Body of pancreas (tissue), 4 donors: ENCODE data around the gene DNAAF1. TPM values are rescaled to one million over a fixed set of nuclear protein-coding genes. Genes with fewer than 3 reads are reported as not detected.

Source experiments
- ATAC-seq: fragments of 150-250 bp; one replicate; pipeline ENCODE4 v1.9.1; 2016
- DNase-seq, 4 donors: peaks; one replicate each; pipeline ENCODE4 v3.0.0-alpha.2; 2019
- H3K27ac ChIP-seq, 4 donors: fragments of 200-600 bp; sonication (generic); 1 replicate in 3 of 4; 2 replicates in 1 of 4; pipeline versions ENCODE4 v1.5.1 to v1.6.1; 2016 to 2019; ENCODE audit warnings: mild to moderate bottlenecking in 1 of 4, mixed read lengths in 1 of 4, moderate library complexity in 1 of 4
- H3K27me3 ChIP-seq, 2 donors: fragments of 200-600 bp; sonication (generic); one replicate each; pipeline ENCODE4 v1.6.0; 2016; ENCODE audit warnings: mild to moderate bottlenecking in 1 of 2
- H3K36me3 ChIP-seq, 2 donors: fragments of 200-600 bp; sonication (generic); replicated peaks in 1 of 2; 2 replicates each; pipeline ENCODE4 v1.5.1; 2016; ENCODE audit warnings: low read depth in 2 of 2; ENCODE audit not compliant: insufficient read depth in 1 of 2
- H3K4me1 ChIP-seq: fragments of 200-600 bp; sonication (generic); one replicate; pipeline ENCODE4 v1.6.0; 2016
- H3K4me3 ChIP-seq, 2 donors: fragments of 200-600 bp; sonication (generic); 1 replicate in 1 of 2; 2 replicates in 1 of 2; pipeline ENCODE4 v1.5.1; 2016 to 2019
- H3K9me3 ChIP-seq, 3 donors: fragments of 200-600 bp; sonication (generic); 1 replicate in 2 of 3; 2 replicates in 1 of 3; pipeline ENCODE4 v1.5.1; 2016
- CTCF ChIP-seq, 7 experiments: fragments of 450-650 bp in 4 of 7; fragments of 200-600 bp in 3 of 7; sonication (generic) in 3 of 7; IDR thresholded peaks; one replicate each; pipeline ENCODE4 v1.5.1; 2016 to 2019; ENCODE audit warnings: antibody characterized with exemption in 7 of 7
- POLR2A ChIP-seq, 3 donors: fragments of 450-650 bp; IDR thresholded peaks; one replicate each; pipeline ENCODE4 v1.6.1; 2016; ENCODE audit warnings: antibody characterized with exemption in 3 of 3, mild to moderate bottlenecking in 2 of 3
- WGBS, 2 donors: methylation state at CpG; one replicate each; pipeline ENCODE4 v1.1.5; 2017; 5-methylcytosine and 5-hydroxymethylcytosine counted together
- intact Hi-C: fragments of 100-400 bp; cut with DNase I; formaldehyde crosslinking; loops from one replicate; pipeline ENCODE4 v1.15.1; 2023
- total RNA-seq, 2 donors: library from RNA; depleted of rRNA; stranded (reverse); fragments of >200 nt; gene quantifications; one replicate each; pipeline ENCODE4 v1.1.0, GENCODE V29; 2016

DNAAF1 gene
- total RNA-seq, 2 donors from 2014 or later: 0.99 to 1.3 TPM

- intact Hi-C loops: no loop called here
- H3K27me3 ChIP-seq: no peaks in the 10 kb centered on the region
- H3K4me1 ChIP-seq: no peaks in the 10 kb centered on the region
- no peak overlapping the region for H3K27ac ChIP-seq
- no peak for DNase-seq
- no peak for TF ChIP-seq CTCF (IDR thresholded peaks at IDR 0.05)
- TF ChIP-seq POLR2A (IDR thresholded peaks at IDR 0.05): no peak
- 83 to 86% methylated on average over 7 of the region's 7 CpGs for WGBS, 2 donors
- no peak for ATAC-seq
- H3K36me3 ChIP-seq: peaks cover 0 to 1% of the 10 kb centered on the region in 2 donors
- no peak overlapping the region for H3K4me3 ChIP-seq
- no peaks in the 10 kb centered on the region for H3K9me3 ChIP-seq
Observed at GRCh38 chr16:84132527-84133285, 12.4 kb upstream of the DNAAF1 start.

- H3K4me3 ChIP-seq: no peak overlapping the region
Observed at GRCh38 chr16:84136331-84137125, 8.6 kb upstream of the DNAAF1 start.

GRCh38 chr16:84137287-84137686 is 7.8 kb upstream of the DNAAF1 start:
- H3K27ac ChIP-seq: no peak overlapping the region

More at GRCh38 chr16:84136331-84137125, 8.6 kb upstream of the DNAAF1 start:
- Histone ChIP-seq H3K27me3 (no peaks in the 10 kb centered on the region), H3K27ac (no peak overlapping the region), H3K36me3 (no peaks in the 10 kb centered on the region), H3K4me1 (no peaks in the 10 kb centered on the region), H3K9me3 (no peaks in the 10 kb centered on the region)
- WGBS, 2 donors: 83 to 89% methylated on average over 11 of the region's 11 CpGs
- no peak for DNase-seq
- TF ChIP-seq CTCF (IDR thresholded peaks at IDR 0.05) (no peak), POLR2A (IDR thresholded peaks at IDR 0.05) (no peak)
- ATAC-seq: no peak
- intact Hi-C loops: no loop called here

GRCh38 chr16:84137769-84138357 is 7.2 kb upstream of the DNAAF1 start:
- ATAC-seq: no peak
- no peak overlapping the region for H3K27ac ChIP-seq
- WGBS, 2 donors: 86 to 88% methylated on average over 7 of the region's 7 CpGs
- no peaks in the 10 kb centered on the region for H3K4me1 ChIP-seq
- H3K36me3 ChIP-seq: no peaks in the 10 kb centered on the region
- DNase-seq: no peak
- no peaks in the 10 kb centered on the region for H3K9me3 ChIP-seq
- TF ChIP-seq POLR2A (IDR thresholded peaks at IDR 0.05) (no peak), CTCF (IDR thresholded peaks at IDR 0.05) (no peak)
- no peak overlapping the region for H3K4me3 ChIP-seq
- intact Hi-C loops: no loop called here
- H3K27me3 ChIP-seq: no peaks in the 10 kb centered on the region

More at GRCh38 chr16:84137287-84137686, 7.8 kb upstream of the DNAAF1 start:
- H3K9me3 ChIP-seq: no peaks in the 10 kb centered on the region
- intact Hi-C loops: no loop called here
- ATAC-seq (no peak), DNase-seq (no peak)
- no peaks in the 10 kb centered on the region for H3K4me1 ChIP-seq
- H3K27me3 ChIP-seq: no peaks in the 10 kb centered on the region
- 85 to 91% methylated on average over 6 to 8 of the region's 8 CpGs for WGBS, 2 donors
- TF ChIP-seq POLR2A (IDR thresholded peaks at IDR 0.05) (no peak), CTCF (IDR thresholded peaks at IDR 0.05) (no peak)
- no peak overlapping the region for H3K4me3 ChIP-seq
- no peaks in the 10 kb centered on the region for H3K36me3 ChIP-seq
